NCI-H2029 treated with DMSO at 0.1 percent for 48 hours (cell line): ENCODE data around the gene SLC51B.

ENCODE experiments used
- DNase-seq: peaks from one replicate; lab custom pipeline; 2025; lab: John Stamatoyannopoulos, UW

Gene SLC51B

GRCh38 chr15:65100442-65100841, 55.3 kb downstream of the SLC51B start:
- DNase-seq: no peak

- DNase-seq: no peak
These were observed 56.3 kb downstream of the SLC51B start for GRCh38 chr15:65101411-65101890.

GRCh38 chr15:65101891-65102708, 56.9 kb downstream of the SLC51B start:
- DNase-seq: no peak

- no peak for DNase-seq
These were observed 57.7 kb downstream of the SLC51B start for GRCh38 chr15:65102912-65103311.
